ENCODE data around the gene CDC27.
"Not testable (repeated sequence)": the region's sequence is repeated elsewhere in the genome, so short reads cannot be mapped to it uniquely, and the experiment has no call there.

DNA sequence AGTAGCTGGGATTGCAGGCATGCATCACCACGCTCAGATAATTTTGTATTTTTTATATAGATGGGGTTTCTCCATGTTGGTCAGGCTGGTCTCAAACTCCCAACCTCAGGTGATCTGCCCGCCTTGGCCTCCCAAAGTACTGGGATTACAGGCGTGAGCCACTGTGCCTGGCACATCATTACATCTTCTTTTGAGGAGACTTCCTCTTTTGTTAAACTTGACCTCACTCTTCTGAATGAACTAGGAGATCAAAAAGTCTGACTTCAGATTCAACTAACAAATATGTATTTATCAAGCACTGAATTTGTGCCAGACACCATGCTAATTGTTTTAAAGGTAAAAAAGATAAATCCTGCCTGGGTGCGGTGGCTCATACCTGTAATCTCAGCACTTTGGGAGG, 27.7 kb upstream of the CDC27 start:
- TF ChIP-seq BHLHE40 (IDR thresholded peaks at IDR 0.05; ENCODE audit: borderline replicate concordance); L3MBTL2 (conservative IDR thresholded peaks at IDR 0.05); CTBP1 (IDR thresholded peaks at IDR 0.05; ENCODE audit: borderline replicate concordance); SUZ12 (IDR thresholded peaks at IDR 0.05); FOXA1 (IDR thresholded peaks at IDR 0.05); HDGF (IDR thresholded peaks at IDR 0.05; ENCODE audit: borderline replicate concordance); TARDBP (IDR thresholded peaks at IDR 0.05); FOXM1 (IDR thresholded peaks at IDR 0.05; ENCODE audit: borderline replicate concordance); FOXK2 (IDR thresholded peaks at IDR 0.05): not testable (repeated sequence)
- TF ChIP-seq, protein P1, sequence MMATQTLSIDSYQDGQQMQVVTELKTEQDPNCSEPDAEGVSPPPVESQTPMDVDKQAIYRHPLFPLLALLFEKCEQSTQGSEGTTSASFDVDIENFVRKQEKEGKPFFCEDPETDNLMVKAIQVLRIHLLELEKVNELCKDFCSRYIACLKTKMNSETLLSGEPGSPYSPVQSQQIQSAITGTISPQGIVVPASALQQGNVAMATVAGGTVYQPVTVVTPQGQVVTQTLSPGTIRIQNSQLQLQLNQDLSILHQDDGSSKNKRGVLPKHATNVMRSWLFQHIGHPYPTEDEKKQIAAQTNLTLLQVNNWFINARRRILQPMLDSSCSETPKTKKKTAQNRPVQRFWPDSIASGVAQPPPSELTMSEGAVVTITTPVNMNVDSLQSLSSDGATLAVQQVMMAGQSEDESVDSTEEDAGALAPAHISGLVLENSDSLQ (IDR thresholded peaks at IDR 0.05) = not testable (repeated sequence)
